GM18909 (cell line): Measurements from ENCODE around the gene CAPN1.
"Not testable (repeated sequence)": the region's sequence is repeated elsewhere in the genome, so short reads cannot be mapped to it uniquely, and the experiment has no call there.

ENCODE experiments used
- ATAC-seq: cut with Tn5 transposase; IDR thresholded peaks from one replicate; pipeline ENCODE4 v1.9.1; 2021; ENCODE audit warnings: mild to moderate bottlenecking; ENCODE audit not compliant: unreplicated experiment, poor library complexity

Gene CAPN1

DNA sequence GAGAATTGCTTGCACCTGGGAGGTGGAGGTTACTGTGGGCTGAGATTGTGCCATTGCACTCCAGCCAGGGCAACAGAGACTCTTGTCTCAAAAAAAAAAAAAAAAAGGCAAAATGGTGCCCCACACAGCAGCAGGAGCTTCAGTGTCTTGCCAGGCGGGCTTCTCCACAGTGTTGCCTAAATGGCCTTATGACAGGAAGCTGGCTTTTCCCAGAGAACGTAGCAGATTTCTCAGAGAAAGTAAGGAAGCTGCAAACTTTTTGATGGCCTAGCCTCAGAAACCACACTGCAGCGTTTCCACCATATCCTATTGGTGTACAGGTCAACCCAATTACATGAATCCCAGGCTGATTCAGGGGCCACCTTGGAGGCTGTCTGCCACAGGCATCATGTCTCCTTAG, 24.4 kb upstream of the CAPN1 start:
- ATAC-seq, result no peak

DNA sequence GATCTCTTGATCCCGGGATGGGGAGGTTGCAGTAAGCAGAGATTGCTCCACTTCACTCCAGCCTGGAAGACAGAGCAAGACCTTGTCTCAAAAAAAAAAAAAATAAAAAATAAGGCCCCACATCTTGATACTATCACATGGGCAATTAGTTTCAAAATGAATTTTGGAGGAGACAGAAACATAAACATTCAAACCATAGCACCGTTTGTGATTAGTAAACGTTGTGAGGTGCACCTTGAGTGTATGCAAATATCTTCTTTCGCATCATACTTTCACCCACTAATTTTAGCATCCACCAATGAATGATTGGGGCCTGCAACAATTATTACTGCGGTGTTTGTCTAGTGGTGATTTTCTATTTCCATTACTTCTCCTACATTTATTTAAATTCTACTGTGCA, 22.7 kb upstream of the CAPN1 start:
- peak; percentile 59 for ATAC-seq

DNA sequence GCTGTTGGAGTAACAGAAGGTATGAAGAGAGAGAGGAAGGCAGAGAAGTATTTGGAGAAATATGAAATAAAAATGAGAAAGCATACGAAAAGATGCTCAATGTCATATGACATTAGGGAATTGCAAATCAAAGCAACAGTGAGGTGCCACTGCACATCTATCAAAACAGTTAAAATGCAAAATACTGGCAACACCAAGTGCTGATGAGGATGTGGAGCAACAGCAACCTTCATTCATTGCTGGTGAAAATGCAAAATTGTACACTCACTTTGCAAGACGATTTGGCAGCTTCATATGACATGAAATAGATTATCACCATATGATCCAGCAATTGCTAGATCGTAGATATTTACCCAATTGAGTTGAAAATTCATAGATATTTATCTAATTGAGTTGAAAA, 21.1 kb upstream of the CAPN1 start:
- ATAC-seq, result no peak

- no peak for ATAC-seq
These were observed 18.0 kb upstream of the CAPN1 start for GRCh38 chr11:65163684-65164083.

DNA sequence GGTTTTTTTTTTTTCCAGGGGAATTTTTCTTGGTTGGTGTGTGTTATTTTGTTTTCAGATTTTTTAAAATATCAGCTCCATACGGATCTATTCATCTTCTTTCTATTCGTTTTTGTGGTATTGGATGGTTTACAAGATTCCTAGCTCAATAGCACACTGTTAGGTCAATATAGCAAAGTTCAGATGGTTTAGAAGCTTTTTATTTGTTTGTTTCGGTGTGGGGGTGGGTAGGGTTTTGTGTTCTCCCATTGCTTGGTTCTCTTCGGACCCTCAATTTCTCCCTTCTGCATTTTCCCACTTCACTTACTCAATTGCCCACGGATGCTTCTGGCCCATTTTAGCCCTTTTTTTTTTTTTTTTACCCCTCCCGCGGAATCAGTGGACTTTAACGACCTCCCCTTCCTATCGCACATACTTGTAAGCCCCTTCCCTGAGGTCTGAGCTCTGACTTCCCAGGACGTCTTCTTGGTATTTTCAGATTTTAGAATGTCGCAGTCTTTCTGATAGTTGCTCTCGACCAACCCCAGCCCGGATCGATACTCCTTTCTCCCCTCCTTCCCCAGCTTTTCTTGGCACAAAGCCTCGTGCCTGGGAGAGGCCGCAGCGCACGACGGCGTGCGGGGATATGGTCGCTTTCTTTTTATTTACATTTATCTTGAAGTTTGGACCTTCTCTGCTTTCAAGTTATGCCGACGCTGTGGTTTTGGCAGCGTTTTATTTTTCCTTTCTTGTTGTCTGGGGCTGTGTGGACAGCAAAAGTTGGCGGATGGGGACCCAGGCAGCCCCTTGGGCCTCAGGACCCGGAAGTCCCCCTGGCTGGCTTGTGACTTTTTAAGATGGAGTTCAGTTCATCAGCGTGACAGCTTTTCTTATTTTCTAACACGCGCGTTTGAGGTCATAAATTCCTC, 16.1 kb upstream of the CAPN1 start:
- no peak for ATAC-seq

GRCh38 chr11:65166893-65167292, 14.8 kb upstream of the CAPN1 start:
- no peak for ATAC-seq

DNA sequence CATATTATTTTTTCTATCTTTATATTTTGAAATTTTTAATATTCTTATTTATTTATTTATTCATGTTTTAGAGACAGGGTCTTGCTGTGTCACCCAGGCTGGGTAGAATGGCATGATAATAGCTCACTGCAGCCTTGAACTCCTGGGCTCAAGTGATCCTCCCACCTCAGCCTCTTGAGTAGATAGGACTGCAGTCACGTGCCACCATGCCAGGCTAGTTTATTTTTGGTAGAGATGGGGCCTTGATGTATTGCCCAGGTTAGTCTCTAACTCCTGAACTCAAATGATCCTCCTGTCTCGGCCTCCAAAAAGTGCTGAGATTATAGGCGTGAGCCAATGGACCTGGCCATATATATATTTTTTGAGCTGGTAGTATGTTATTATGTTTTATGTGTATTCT, 14.1 kb upstream of the CAPN1 start:
- no peak for ATAC-seq

GRCh38 chr11:65169164-65169641, 12.5 kb upstream of the CAPN1 start:
- no peak for ATAC-seq

DNA sequence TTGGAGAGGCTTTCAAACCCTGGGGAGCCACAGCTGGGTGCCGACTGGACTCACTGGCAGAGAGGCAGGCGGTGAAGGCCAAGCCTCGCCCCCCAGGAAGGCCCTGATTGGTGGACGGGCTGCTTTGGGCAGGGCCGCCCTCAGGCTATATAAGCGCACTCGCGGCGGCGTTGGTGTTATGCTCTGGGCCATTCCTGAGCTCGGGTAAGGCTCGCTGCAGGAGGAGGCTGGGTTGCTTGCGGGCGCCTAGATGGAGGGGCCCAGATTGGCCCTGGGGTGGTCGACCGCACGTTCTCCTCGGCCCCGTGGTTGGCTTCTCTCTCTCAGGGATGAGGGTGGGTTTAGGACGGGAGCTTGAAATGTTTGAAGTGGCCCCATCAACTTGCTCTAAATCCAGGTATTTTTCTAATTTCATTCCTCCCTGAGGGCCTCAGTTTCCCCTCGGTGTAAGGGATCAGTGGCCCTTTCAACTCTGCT, 11.6 kb upstream of the CAPN1 start, which contains the start of gene SPDYC:
SPDYC (plus strand) TSS at position 176 of the 477 bp plus-strand sequence. CDS start 1,125 bp downstream, outside the sequence.
- no peak for ATAC-seq

DNA sequence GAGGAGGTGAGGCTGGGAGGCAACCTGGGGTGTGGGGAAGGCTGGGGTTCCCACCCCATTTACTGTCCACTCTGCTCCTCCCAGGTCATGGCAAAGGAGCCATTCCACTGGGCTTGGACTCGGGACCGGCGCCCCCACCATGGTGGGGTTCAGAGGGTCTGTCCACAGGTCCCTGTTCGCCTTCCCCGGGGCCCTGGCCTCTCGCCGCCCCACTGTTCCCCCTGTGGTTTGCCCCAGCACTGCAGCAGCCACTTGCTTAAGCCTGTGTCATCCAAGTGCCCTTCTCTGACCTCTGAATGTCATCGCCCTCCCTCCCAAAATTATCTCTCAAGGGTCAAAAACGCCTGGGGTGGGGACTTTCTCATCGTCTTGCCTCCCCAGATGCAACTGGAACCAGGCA, 9.1 kb upstream of the CAPN1 start:
- ATAC-seq, result no peak

DNA sequence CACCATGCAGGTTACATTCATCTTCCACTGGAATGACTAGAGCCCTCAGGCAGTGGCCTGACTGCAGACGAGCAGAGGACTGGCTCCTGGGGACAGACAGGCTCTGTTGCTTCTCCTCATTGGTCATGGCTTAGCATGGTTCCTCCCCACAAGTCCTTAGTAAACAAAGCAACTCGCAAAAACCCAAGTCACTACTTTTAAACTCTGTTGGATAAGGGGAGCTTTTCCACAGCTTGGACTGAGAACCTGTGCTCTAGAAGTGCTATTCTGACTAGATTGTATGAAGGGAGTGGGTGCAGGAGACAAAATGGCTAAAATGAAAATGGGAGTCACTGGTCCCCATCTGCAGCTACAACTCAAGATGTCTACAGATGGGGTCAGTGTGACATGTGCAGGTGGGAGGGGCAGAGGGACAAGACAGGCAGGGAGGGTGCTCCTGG, 7.1 kb upstream of the CAPN1 start:
- not testable (repeated sequence) for ATAC-seq

DNA sequence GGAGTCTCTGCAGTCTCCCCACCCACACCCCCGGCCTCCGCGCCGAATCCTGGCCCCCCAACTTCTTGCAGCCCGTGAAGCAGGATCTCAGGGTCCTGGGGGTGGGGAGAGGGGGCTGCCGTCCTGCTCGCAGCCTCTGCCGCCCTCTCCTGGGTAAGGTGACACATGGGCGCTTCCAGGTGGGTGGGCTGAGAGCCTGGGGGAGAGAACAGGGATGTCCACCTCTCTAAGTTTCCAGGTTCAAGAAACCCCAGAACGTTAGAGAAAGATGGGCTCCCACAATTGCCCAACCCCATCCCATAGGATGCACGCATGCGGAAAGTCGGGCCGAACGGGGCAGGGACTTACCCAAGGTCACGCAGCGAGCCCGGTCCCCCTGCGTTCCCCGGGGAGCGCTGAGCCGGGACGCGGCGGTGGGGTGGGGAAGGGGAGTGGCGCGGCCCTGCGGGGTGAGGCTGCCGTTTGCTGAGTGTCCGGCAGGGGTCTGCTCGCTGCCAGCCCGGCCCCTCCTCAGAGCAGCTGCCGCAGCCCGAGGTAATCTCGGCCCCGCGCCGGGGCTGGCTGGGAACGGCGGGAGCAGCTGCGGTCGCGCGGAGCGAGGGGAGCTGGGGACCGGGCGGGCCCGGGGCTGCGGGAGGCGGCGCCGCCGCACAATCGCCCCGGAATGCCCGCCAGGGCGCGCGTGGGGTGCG, 705 bp upstream of the CAPN1 start:
- peak; percentile 68 for ATAC-seq

GRCh38 chr11:65182258-65183170, 786 bp downstream of the CAPN1 start:
- ATAC-seq, result no peak

DNA sequence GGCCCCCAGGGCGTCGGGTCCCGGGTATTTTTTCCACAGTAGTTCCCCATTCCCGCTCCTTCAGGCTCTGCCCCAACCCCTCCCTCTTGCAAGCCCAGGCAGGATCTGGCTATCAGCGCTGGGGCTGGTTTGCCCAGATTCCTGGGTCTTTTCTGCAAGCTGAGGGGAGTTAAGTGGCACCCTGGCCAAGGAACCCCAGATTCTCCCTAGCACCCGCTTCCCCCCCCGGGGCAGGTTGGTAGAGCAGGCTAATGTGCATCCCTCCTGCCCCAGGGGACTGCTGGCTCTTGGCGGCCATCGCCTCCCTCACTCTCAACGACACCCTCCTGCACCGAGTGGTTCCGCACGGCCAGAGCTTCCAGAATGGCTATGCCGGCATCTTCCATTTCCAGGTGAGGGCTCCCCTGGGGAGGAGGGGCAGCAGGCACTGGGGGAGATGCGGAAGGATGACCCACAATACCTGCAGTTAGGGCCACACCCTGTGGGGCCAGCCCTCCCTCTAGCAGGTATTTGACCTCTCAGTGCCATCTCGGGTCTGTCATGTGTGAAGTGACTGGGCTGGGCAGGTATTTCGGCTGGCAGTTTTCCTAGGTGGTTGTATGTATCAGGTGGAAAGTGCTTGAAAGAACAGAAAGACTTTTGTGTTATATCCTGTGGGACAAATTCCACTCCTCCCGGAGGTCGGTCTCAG, 1.6 kb downstream of the CAPN1 start:
- ATAC-seq, result no peak

DNA sequence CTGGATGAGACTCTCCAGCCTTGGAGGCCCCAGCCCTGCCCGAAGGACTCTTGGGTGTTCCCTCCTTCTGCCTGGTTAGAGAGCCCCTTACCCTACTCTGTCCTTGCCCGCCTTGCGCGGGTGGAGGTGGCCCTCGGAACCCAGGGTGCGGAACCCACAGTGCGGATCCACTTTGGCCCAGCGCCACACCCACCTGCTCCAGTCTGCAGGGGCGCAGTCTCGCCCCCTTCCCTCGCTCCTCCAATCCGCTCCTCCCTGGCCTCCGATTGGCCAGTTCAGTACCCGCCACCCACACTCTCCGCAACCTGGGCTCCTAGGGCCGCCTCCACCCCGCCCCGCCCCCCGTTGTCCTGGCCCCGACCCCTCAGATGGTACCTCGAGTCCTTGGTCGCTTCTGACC, 2.4 kb downstream of the CAPN1 start:
- no peak for ATAC-seq

- ATAC-seq, result no peak
These were observed 3.4 kb downstream of the CAPN1 start for GRCh38 chr11:65185171-65185570.

DNA sequence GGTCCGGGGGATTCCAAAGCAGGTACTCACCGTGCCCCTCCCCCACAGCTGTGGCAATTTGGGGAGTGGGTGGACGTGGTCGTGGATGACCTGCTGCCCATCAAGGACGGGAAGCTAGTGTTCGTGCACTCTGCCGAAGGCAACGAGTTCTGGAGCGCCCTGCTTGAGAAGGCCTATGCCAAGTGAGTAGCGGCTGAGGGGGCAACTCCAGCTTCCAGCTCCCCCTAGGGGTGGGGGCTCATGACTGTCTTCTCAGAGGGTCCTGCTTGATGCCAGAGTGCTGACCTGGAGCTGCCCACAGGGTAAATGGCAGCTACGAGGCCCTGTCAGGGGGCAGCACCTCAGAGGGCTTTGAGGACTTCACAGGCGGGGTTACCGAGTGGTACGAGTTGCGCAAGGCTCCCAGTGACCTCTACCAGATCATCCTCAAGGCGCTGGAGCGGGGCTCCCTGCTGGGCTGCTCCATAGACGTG, 4.2 kb downstream of the CAPN1 start:
- ATAC-seq, result no peak

DNA sequence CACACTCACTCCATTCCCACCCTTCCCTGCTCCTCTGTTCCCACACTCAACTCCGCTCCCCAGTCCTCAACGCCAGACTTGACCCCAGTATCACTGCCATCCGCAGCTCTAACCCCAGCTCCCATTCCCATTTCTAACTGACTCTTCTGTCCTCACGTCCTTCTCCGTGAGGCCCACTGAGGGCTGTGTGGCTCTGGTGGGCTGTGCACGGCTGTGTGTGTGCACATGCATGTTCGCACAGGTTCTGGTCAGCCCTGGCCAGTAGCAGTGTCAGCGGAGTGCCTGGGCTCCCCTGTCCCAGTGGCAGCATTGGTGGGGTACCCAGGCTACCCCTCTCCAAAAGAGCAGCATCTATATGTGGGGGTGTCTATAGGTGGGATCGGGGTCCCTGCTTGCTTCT, 5.0 kb downstream of the CAPN1 start:
- ATAC-seq, result no peak

DNA sequence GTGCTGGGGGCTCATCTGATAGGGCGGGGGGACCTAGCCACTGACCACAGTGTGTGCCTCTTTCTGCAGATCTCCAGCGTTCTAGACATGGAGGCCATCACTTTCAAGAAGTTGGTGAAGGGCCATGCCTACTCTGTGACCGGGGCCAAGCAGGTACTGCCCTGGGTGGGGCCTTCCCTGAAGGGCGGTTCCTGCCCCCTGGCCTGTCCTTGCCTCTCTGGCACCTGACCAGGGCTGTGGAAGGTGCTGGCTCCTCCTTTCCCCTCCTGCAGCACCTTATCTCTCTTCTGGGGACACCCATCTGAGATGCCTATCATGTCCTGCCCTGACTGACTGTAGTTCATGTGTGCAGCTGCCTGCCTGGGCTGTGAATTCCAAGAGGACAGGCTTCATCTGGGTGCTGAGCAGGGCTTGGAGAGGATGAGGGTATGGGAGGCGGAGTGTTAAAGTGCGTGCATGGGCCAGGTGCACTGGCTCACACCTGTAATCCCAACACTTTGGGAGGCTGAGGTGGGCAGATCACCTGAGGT, 5.5 kb downstream of the CAPN1 start:
- no peak for ATAC-seq
